ENCODE data around the gene EXT2. TPM values are rescaled to one million over a fixed set of nuclear protein-coding genes. Genes with fewer than 3 reads are reported as not detected.

The EXT2 gene
- total and polyA plus RNA-seq, 2 experiments from 2014 or later = 15.9 to 48.6 TPM

DNA sequence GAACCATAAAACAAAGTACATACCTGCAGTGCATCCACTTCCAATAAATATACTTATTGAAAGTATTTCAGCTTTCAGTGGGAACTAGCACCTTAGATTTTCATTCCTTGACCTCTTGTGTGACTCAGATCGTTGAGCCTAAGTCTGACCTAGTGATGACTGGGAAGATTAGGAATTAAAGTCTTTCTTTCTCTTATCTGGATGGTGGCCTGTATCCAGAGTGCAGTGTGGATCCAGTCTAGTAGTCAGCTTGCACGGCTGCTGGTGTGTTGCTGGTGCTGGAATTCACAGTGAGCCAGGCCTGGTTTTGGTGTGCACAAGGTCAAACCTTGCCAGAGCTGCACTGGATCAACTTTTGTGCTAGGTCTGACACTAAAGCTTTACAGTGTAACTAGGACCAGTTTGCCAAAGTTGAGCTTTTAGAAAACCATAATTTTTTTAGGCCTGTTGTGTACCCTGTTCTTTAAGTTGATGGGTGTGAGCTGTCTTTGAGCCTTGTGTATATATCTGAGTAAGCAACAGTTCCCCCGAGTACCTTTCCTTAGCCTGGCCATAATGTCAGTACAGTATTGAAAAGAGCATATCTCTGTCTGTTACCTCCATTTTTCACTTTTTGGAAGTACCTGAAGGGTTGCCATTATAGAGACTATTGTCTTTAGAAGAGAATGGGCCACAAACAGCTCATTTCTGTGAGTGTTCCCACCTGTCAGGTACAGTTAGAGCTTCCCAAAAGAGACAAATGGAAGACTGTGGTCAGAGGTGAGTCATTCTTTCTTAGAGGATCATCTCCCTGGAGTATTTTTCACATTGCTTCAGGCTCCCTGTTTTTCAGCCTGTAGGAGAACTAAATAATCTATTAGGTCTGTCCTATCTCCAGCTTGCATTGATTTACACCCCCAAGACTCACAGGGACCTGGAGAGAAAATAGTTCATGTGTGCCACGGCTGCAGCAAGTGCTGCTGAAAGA lies 124.6 kb downstream of the EXT2 start:
- no peaks in the 10 kb centered on the region for H4K20me1 ChIP-seq (replicated peaks; ENCODE audit: insufficient read depth)
- H3K4me3 ChIP-seq = no peak overlapping the region
- H3K9me2 ChIP-seq (ENCODE audit: insufficient read depth) = no peaks in the 10 kb centered on the region
- no peaks in the 10 kb centered on the region for H3K79me2 ChIP-seq (replicated peaks; ENCODE audit: insufficient read depth)
- Mint-ChIP-seq H3K27me3 (ENCODE audit: insufficient read depth, low read depth, poor library complexity) (no peaks in the 10 kb centered on the region), H3K36me3 (ENCODE audit: low read depth) (no peaks in the 10 kb centered on the region), H3K4me3 (no peak overlapping the region), H3K27ac (no peak overlapping the region), H3K4me1 (no peaks in the 10 kb centered on the region), H3K9me3 (no peaks in the 10 kb centered on the region)
- H2AFZ ChIP-seq = no peak overlapping the region
- H3F3A ChIP-seq (replicated peaks; ENCODE audit: low read depth) = no peaks in the 10 kb centered on the region
- ATAC-seq (no peak), DNase-seq (ENCODE audit: low spot score) (no peak)
- H3K4me1 ChIP-seq (ENCODE audit: insufficient read depth) = no peaks in the 10 kb centered on the region
- H3K27ac ChIP-seq (ENCODE audit: low read depth) = 0 out of 2 replicates have a peak overlapping the region, but pooled peaks have one; percentile 15
- H3K27me3 ChIP-seq (ENCODE audit: insufficient read depth) = no peaks in the 10 kb centered on the region
- TF ChIP-seq ZNF114 (CRISPR knock-in tag; IDR thresholded peaks at IDR 0.05) = no peak
- no peak for TF ChIP-seq CREB1 (CRISPR knock-in tag; IDR thresholded peaks at IDR 0.05; ENCODE audit: low read depth)
- no peak overlapping the region for H3K4me2 ChIP-seq
- no peaks in the 10 kb centered on the region for H3K36me3 ChIP-seq (ENCODE audit: insufficient read depth)

DNA sequence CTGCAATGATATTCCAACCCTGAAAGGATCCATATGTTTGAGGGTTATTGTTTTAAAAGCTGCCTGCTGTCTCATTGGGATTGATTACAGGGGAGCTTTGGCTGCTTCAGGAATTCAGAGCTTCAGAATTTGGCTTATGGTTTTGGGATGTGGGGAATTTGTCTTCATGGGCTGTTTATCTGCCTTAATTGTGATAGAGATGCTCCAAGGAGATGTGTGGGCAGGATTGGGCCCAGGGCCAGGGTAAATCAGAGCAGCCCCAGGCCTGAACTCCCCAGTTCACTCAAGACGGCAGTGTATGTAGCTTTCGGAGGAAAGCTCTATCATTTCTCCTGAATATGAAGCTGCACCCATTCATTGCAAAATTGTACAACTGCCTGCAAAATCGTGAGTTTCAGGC lies 126.0 kb downstream of the EXT2 start:
- no peaks in the 10 kb centered on the region for H3K4me1 Mint-ChIP-seq
- no peaks in the 10 kb centered on the region for H3K36me3 Mint-ChIP-seq (ENCODE audit: low read depth)
- no peaks in the 10 kb centered on the region for H3K27me3 Mint-ChIP-seq (ENCODE audit: insufficient read depth, low read depth, poor library complexity)
- DNase-seq (ENCODE audit: low spot score) = no peak
- Histone ChIP-seq H4K20me1 (replicated peaks; ENCODE audit: insufficient read depth) (no peaks in the 10 kb centered on the region), H3K4me1 (ENCODE audit: insufficient read depth) (no peaks in the 10 kb centered on the region), H3K4me2 (no peak overlapping the region), H2AFZ (no peak overlapping the region), H3K27me3 (ENCODE audit: insufficient read depth) (no peaks in the 10 kb centered on the region), H3K79me2 (replicated peaks; ENCODE audit: insufficient read depth) (no peaks in the 10 kb centered on the region), H3K4me3 (no peak overlapping the region), H3K36me3 (ENCODE audit: insufficient read depth) (no peaks in the 10 kb centered on the region), H3F3A (replicated peaks; ENCODE audit: low read depth) (no peaks in the 10 kb centered on the region), H3K27ac (ENCODE audit: low read depth) (no peak overlapping the region), H3K9me2 (ENCODE audit: insufficient read depth) (no peaks in the 10 kb centered on the region; the same call in 1 of the 2 replicates)
- H3K27ac Mint-ChIP-seq = no peak overlapping the region
- no peaks in the 10 kb centered on the region for H3K9me3 Mint-ChIP-seq
- no peak for TF ChIP-seq ZNF114 (CRISPR knock-in tag; IDR thresholded peaks at IDR 0.05)
- TF ChIP-seq, protein P1, sequence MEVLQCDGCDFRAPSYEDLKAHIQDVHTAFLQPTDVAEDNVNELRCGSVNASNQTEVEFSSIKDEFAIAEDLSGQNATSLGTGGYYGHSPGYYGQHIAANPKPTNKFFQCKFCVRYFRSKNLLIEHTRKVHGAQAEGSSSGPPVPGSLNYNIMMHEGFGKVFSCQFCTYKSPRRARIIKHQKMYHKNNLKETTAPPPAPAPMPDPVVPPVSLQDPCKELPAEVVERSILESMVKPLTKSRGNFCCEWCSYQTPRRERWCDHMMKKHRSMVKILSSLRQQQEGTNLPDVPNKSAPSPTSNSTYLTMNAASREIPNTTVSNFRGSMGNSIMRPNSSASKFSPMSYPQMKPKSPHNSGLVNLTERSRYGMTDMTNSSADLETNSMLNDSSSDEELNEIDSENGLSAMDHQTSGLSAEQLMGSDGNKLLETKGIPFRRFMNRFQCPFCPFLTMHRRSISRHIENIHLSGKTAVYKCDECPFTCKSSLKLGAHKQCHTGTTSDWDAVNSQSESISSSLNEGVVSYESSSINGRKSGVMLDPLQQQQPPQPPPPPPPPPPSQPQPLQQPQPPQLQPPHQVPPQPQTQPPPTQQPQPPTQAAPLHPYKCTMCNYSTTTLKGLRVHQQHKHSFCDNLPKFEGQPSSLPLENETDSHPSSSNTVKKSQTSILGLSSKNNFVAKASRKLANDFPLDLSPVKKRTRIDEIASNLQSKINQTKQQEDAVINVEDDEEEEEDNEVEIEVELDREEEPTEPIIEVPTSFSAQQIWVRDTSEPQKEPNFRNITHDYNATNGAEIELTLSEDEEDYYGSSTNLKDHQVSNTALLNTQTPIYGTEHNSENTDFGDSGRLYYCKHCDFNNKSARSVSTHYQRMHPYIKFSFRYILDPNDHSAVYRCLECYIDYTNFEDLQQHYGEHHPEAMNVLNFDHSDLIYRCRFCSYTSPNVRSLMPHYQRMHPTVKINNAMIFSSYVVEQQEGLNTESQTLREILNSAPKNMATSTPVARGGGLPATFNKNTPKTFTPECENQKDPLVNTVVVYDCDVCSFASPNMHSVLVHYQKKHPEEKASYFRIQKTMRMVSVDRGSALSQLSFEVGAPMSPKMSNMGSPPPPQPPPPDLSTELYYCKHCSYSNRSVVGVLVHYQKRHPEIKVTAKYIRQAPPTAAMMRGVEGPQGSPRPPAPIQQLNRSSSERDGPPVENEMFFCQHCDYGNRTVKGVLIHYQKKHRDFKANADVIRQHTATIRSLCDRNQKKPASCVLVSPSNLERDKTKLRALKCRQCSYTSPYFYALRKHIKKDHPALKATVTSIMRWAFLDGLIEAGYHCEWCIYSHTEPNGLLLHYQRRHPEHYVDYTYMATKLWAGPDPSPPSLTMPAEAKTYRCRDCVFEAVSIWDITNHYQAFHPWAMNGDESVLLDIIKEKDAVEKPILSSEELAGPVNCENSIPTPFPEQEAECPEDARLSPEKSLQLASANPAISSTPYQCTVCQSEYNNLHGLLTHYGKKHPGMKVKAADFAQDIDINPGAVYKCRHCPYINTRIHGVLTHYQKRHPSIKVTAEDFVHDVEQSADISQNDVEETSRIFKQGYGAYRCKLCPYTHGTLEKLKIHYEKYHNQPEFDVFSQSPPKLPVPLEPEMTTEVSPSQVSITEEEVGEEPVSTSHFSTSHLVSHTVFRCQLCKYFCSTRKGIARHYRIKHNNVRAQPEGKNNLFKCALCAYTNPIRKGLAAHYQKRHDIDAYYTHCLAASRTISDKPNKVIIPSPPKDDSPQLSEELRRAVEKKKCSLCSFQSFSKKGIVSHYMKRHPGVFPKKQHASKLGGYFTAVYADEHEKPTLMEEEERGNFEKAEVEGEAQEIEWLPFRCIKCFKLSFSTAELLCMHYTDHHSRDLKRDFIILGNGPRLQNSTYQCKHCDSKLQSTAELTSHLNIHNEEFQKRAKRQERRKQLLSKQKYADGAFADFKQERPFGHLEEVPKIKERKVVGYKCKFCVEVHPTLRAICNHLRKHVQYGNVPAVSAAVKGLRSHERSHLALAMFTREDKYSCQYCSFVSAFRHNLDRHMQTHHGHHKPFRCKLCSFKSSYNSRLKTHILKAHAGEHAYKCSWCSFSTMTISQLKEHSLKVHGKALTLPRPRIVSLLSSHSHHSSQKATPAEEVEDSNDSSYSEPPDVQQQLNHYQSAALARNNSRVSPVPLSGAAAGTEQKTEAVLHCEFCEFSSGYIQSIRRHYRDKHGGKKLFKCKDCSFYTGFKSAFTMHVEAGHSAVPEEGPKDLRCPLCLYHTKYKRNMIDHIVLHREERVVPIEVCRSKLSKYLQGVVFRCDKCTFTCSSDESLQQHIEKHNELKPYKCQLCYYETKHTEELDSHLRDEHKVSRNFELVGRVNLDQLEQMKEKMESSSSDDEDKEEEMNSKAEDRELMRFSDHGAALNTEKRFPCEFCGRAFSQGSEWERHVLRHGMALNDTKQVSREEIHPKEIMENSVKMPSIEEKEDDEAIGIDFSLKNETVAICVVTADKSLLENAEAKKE (CRISPR knock-in tag; IDR thresholded peaks at IDR 0.05) = no peak
- TF ChIP-seq JUNB (IDR thresholded peaks at IDR 0.05; ENCODE audit: unreplicated experiment) = no peak
- no peak for TF ChIP-seq ZNF331 (CRISPR knock-in tag; IDR thresholded peaks at IDR 0.05; ENCODE audit: low read depth)
- TF ChIP-seq, protein P2, sequence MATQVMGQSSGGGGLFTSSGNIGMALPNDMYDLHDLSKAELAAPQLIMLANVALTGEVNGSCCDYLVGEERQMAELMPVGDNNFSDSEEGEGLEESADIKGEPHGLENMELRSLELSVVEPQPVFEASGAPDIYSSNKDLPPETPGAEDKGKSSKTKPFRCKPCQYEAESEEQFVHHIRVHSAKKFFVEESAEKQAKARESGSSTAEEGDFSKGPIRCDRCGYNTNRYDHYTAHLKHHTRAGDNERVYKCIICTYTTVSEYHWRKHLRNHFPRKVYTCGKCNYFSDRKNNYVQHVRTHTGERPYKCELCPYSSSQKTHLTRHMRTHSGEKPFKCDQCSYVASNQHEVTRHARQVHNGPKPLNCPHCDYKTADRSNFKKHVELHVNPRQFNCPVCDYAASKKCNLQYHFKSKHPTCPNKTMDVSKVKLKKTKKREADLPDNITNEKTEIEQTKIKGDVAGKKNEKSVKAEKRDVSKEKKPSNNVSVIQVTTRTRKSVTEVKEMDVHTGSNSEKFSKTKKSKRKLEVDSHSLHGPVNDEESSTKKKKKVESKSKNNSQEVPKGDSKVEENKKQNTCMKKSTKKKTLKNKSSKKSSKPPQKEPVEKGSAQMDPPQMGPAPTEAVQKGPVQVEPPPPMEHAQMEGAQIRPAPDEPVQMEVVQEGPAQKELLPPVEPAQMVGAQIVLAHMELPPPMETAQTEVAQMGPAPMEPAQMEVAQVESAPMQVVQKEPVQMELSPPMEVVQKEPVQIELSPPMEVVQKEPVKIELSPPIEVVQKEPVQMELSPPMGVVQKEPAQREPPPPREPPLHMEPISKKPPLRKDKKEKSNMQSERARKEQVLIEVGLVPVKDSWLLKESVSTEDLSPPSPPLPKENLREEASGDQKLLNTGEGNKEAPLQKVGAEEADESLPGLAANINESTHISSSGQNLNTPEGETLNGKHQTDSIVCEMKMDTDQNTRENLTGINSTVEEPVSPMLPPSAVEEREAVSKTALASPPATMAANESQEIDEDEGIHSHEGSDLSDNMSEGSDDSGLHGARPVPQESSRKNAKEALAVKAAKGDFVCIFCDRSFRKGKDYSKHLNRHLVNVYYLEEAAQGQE (IDR thresholded peaks at IDR 0.05; ENCODE audit: unreplicated experiment) = no peak
- TF ChIP-seq POLR2AphosphoS5 (IDR thresholded peaks at IDR 0.05; ENCODE audit: low read depth) = no peak
- no peak for TF ChIP-seq CREB1 (CRISPR knock-in tag; IDR thresholded peaks at IDR 0.05; ENCODE audit: low read depth)
- TF ChIP-seq, protein P3, sequence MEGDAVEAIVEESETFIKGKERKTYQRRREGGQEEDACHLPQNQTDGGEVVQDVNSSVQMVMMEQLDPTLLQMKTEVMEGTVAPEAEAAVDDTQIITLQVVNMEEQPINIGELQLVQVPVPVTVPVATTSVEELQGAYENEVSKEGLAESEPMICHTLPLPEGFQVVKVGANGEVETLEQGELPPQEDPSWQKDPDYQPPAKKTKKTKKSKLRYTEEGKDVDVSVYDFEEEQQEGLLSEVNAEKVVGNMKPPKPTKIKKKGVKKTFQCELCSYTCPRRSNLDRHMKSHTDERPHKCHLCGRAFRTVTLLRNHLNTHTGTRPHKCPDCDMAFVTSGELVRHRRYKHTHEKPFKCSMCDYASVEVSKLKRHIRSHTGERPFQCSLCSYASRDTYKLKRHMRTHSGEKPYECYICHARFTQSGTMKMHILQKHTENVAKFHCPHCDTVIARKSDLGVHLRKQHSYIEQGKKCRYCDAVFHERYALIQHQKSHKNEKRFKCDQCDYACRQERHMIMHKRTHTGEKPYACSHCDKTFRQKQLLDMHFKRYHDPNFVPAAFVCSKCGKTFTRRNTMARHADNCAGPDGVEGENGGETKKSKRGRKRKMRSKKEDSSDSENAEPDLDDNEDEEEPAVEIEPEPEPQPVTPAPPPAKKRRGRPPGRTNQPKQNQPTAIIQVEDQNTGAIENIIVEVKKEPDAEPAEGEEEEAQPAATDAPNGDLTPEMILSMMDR (conservative IDR thresholded peaks at IDR 0.05; ENCODE audit: low read depth in 2 of 2) = no peak
- no peak for ATAC-seq
- H3K4me3 Mint-ChIP-seq = no peak overlapping the region
